ENCODE results near the gene EGLN3. TPM values are rescaled to one million over a fixed set of nuclear protein-coding genes. Genes with fewer than 3 reads are reported as not detected.

EGLN3 gene
- total and polyA plus RNA-seq, 2 of the 13 experiments (the other 11 are each of a cell fraction or from before 2014, with no cell fraction given) = 0.18 to 27.3 TPM

- peak; percentile 86 for TF ChIP-seq ZNF646 (CRISPR knock-in tag; IDR thresholded peaks at IDR 0.05)
- TF ChIP-seq ZFX (CRISPR knock-in tag; IDR thresholded peaks at IDR 0.05; ENCODE audit: low read depth) = no peak
- TF ChIP-seq NFIC (IDR thresholded peaks at IDR 0.05; ENCODE audit: low read length) = peak; percentile 93; the same call in 1 of the 2 replicates
- TF ChIP-seq ZNF235 (CRISPR knock-in tag; IDR thresholded peaks at IDR 0.05; ENCODE audit: borderline replicate concordance) = no peak
- no peak for TF ChIP-seq PRDM10 (CRISPR knock-in tag; IDR thresholded peaks at IDR 0.05; ENCODE audit: low read depth)
- no peak for TF ChIP-seq NFKB2 (CRISPR knock-in tag; IDR thresholded peaks at IDR 0.05; ENCODE audit: borderline replicate concordance)
- TF ChIP-seq ZNF138 (CRISPR knock-in tag; IDR thresholded peaks at IDR 0.05; ENCODE audit: low read depth) = no peak
- TF ChIP-seq CREBL2 (CRISPR knock-in tag; IDR thresholded peaks at IDR 0.05; ENCODE audit: borderline replicate concordance) = no peak
- no peak for TF ChIP-seq ZNF432 (CRISPR knock-in tag; IDR thresholded peaks at IDR 0.05; ENCODE audit: borderline replicate concordance)
- no peak for TF ChIP-seq IKZF4 (CRISPR knock-in tag; IDR thresholded peaks at IDR 0.05; ENCODE audit: borderline replicate concordance, low read depth, not compliant biosample characterization)
- TF ChIP-seq ZNF143 (CRISPR knock-in tag; IDR thresholded peaks at IDR 0.05) = no peak
- no peak for TF ChIP-seq PRMT3 (CRISPR knock-in tag; IDR thresholded peaks at IDR 0.05; ENCODE audit: borderline replicate concordance, low read depth)
- peak; percentile 95 for TF ChIP-seq RARA (CRISPR knock-in tag; IDR thresholded peaks at IDR 0.05)
- TF ChIP-seq MXD1 (CRISPR knock-in tag; IDR thresholded peaks at IDR 0.05) = no peak
Observed at GRCh38 chr14:33909380-33910084, 41.3 kb downstream of the EGLN3 start (continued).
